ENCODE data around the gene CACNA1C. TPM values are rescaled to one million over a fixed set of nuclear protein-coding genes. Genes with fewer than 3 reads are reported as not detected.

The CACNA1C gene
- total and polyA plus RNA-seq, 8 donors, result 0.31 to 55.8 (median 7.2) TPM

- DNase-seq, result no peak
- H3K4me3 ChIP-seq, result no peak overlapping the region
- intact Hi-C loops (cut with DNase I; ENCODE audit: low total_unique reads), result no loop called here
- no peaks in the 10 kb centered on the region for H3K27me3 ChIP-seq
- H3K4me1 ChIP-seq, result no peaks in the 10 kb centered on the region
- no peaks in the 10 kb centered on the region for H3K9me3 ChIP-seq
- no peak overlapping the region for H3K27ac ChIP-seq
- peaks cover 0 to 3% (median 0%) of the 10 kb centered on the region in 4 donors for H3K36me3 ChIP-seq
- TF ChIP-seq POLR2A (IDR thresholded peaks at IDR 0.05) (no peak), POLR2AphosphoS5 (IDR thresholded peaks at IDR 0.05) (no peak)
- WGBS, 5 donors, result 80 to 86% (median 85%) methylated on average over 7 of the region's 7 CpGs
Observed at GRCh38 chr12:2570562-2570961, 517.8 kb downstream of the CACNA1C start.

DNA sequence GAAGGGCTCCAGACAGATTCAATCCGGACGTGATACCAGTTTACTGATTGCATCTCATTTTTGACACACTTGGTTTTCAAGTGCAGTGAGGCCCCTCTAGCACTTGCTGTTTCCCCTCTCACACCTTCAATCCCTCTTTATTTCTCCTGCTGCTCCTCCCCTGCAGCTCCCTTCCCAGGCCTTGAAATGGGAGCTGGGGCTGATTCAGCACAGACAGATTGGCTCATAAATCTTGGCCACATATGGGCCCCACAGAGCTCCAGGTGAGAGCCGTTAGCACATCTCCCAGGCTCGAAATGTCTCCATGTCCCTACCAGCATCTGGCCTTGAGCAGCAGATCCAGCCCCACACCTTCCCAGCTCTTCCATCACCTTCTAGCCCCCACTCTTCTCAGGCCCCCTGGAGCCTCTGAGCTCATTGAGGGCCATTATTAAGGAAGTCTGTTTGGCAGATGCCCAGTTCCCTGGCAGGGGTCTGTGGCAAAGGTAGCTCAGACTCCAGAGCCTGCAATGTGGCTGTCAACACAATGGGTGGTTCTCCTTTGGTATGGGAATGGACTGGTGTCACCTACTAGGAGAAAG is 521.7 kb downstream of the CACNA1C start:
- H3K36me3 ChIP-seq, result peaks cover 0 to 7% (median 0%) of the 10 kb centered on the region in 4 donors
- no peak for DNase-seq
- no peaks in the 10 kb centered on the region for H3K9me3 ChIP-seq
- no peak for TF ChIP-seq POLR2AphosphoS5 (IDR thresholded peaks at IDR 0.05)
- no peak for TF ChIP-seq EP300 (IDR thresholded peaks at IDR 0.05)
- no peak for TF ChIP-seq CTCF (IDR thresholded peaks at IDR 0.05)
- TF ChIP-seq POLR2A (IDR thresholded peaks at IDR 0.05), result no peak
- no peak overlapping the region for H3K4me3 ChIP-seq
- WGBS, 5 donors, result 74 to 93% (median 81%) methylated on average over 4 of the region's 4 CpGs
- H3K27me3 ChIP-seq, result no peaks in the 10 kb centered on the region
- H3K4me1 ChIP-seq, result no peaks in the 10 kb centered on the region
- intact Hi-C loops (cut with DNase I; ENCODE audit: low total_unique reads), result no loop called here
- H3K27ac ChIP-seq, result no peak overlapping the region

DNA sequence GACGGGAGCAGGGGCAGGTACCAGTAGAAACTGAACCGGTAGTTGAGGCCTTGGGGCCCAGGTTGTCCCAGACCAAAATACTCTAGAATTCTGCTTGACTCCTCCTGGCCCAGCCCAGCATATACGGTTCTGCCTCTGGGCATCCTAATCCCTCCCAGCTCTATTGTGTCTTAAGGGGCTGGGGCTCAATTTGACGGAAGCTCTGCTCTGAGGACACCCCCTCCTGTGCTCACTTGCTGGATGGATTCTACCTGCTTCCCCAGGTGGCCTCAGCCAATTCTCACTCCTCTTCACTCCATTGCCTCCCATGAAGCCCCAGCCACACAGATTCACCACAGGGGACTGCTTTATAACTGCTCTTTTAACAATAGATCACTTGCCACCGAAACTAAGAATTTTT is 522.5 kb downstream of the CACNA1C start:
- peaks cover 0 to 7% (median 0%) of the 10 kb centered on the region in 4 donors for H3K36me3 ChIP-seq
- no peaks in the 10 kb centered on the region for H3K4me1 ChIP-seq
- H3K27me3 ChIP-seq, result no peaks in the 10 kb centered on the region
- intact Hi-C loops (cut with DNase I; ENCODE audit: low total_unique reads), result no loop called here
- H3K4me3 ChIP-seq, result no peak overlapping the region
- no peak overlapping the region for H3K27ac ChIP-seq
- no peaks in the 10 kb centered on the region for H3K9me3 ChIP-seq
- no peak for DNase-seq
- TF ChIP-seq POLR2AphosphoS5 (IDR thresholded peaks at IDR 0.05), result no peak
- TF ChIP-seq POLR2A (IDR thresholded peaks at IDR 0.05), result no peak
- TF ChIP-seq CTCF (IDR thresholded peaks at IDR 0.05), result no peak
- TF ChIP-seq EP300 (IDR thresholded peaks at IDR 0.05), result no peak
- WGBS, 5 donors, result 76 to 84% (median 80%) methylated on average over 5 of the region's 5 CpGs

DNA sequence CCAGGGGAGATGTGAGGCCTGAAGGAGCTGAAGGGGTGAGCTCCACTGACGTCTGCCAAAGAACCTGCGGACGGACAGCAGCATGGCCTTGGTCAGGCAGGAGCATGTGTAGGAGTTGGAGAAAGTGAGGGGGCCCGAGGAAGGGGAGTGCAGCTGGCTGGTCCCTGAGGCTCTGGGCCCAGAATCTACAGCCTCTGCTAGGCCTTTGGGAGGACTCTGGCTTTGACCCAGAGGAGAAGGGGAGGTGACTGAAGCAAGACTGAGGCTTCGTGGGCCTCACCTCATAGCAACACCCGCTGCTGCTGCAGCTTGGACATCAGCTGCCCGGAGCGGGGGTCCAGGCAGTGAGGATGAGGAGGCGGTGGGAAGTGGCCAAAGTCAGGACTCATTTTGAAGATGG is 525.4 kb downstream of the CACNA1C start:
- no peak for TF ChIP-seq CTCF (IDR thresholded peaks at IDR 0.05)
- TF ChIP-seq EP300 (IDR thresholded peaks at IDR 0.05), result no peak
- no peak for TF ChIP-seq POLR2A (IDR thresholded peaks at IDR 0.05)
- TF ChIP-seq POLR2AphosphoS5 (IDR thresholded peaks at IDR 0.05), result no peak

GRCh38 chr12:2578772-2579171 is 526.0 kb downstream of the CACNA1C start:
- no peak overlapping the region for H3K27ac ChIP-seq
- TF ChIP-seq EP300 (IDR thresholded peaks at IDR 0.05) (no peak), POLR2AphosphoS5 (IDR thresholded peaks at IDR 0.05) (no peak), CTCF (IDR thresholded peaks at IDR 0.05) (no peak), POLR2A (IDR thresholded peaks at IDR 0.05) (no peak)
- DNase-seq, result no peak
- H3K27me3 ChIP-seq, result peaks cover 0 to 20% (median 0%) of the 10 kb centered on the region in 3 donors
- intact Hi-C loops (cut with DNase I; ENCODE audit: low total_unique reads), result no loop called here
- no peaks in the 10 kb centered on the region for H3K9me3 ChIP-seq
- H3K36me3 ChIP-seq, result peaks cover 0 to 7% (median 0%) of the 10 kb centered on the region in 4 donors
- H3K4me1 ChIP-seq, result peaks cover 8 to 14% (median 12%) of the 10 kb centered on the region in 4 donors
- WGBS, 5 donors, result 84 to 87% (median 86%) methylated on average over 4 to 6 of the region's 6 CpGs
- H3K4me3 ChIP-seq, result no peak overlapping the region

More for the DNA sequence above, 525.4 kb downstream of the CACNA1C start:
- Histone ChIP-seq H3K4me3 (no peak overlapping the region), H3K36me3 (peaks cover 0 to 7% (median 0%) of the 10 kb centered on the region in 4 donors), H3K4me1 (peaks cover 5 to 11% (median 8%) of the 10 kb centered on the region in 4 donors), H3K27ac (no peak overlapping the region), H3K9me3 (no peaks in the 10 kb centered on the region), H3K27me3 (peaks cover 0 to 15% (median 0%) of the 10 kb centered on the region in 3 donors)
- intact Hi-C loops (cut with DNase I; ENCODE audit: low total_unique reads), result no loop called here
- WGBS, 5 donors, result 90 to 97% (median 94%) methylated on average over 9 of the region's 9 CpGs
- no peak for DNase-seq
